HAP-1 (cell line): ENCODE results near the gene PRICKLE2.

Experiments
- DNase-seq, 2 experiments: peaks; one replicate each; pipeline ENCODE4 v3.0.0-alpha.2; 2016 to 2020; ENCODE audit warnings: low spot score in 2 of 2
- H3K27me3 ChIP-seq: fragments of 250-450 bp; sonication (Bioruptor Pico); 2 replicates; pipeline ENCODE4 v1.5.1; 2020; ENCODE audit warnings: low read depth, mild to moderate bottlenecking, moderate library complexity
- H3K36me3 ChIP-seq: fragments of 250-450 bp; sonication (Bioruptor Pico); replicated peaks from 2 replicates; pipeline ENCODE4 v1.5.1; 2020; ENCODE audit warnings: mild to moderate bottlenecking
- H3K4me1 ChIP-seq: fragments of 250-450 bp; sonication (Bioruptor Pico); 2 replicates; pipeline ENCODE4 v1.5.1; 2020; ENCODE audit warnings: mild to moderate bottlenecking
- H3K4me3 ChIP-seq: fragments of 250-450 bp; sonication (Bioruptor Pico); 2 replicates; pipeline ENCODE4 v1.5.1; 2020; ENCODE audit warnings: mild to moderate bottlenecking, moderate library complexity
- H3K9me3 ChIP-seq: fragments of 250-450 bp; sonication (Bioruptor Pico); 2 replicates; pipeline ENCODE4 v1.5.1; 2020; ENCODE audit warnings: mild to moderate bottlenecking, moderate library complexity
- in situ Hi-C: fragments of 300-500 bp; cut with MboI; formaldehyde crosslinking; loops from 3 replicates; pipeline ENCODE4 v1.14.3; 2020; ENCODE audit warnings: low sequenced_read_pairs, inconsistent platforms, mixed read lengths

Gene PRICKLE2

GRCh38 chr3:64264501-64265109 is 39.3 kb upstream of the PRICKLE2 start:
- in situ Hi-C loops, result no loop called here
- H3K36me3 ChIP-seq, result no peaks in the 10 kb centered on the region
- H3K4me1 ChIP-seq, result no peaks in the 10 kb centered on the region
- no peak overlapping the region for H3K4me3 ChIP-seq
- peaks cover 6% of the 10 kb centered on the region for H3K27me3 ChIP-seq
- no peaks in the 10 kb centered on the region for H3K9me3 ChIP-seq
- no peak for DNase-seq

GRCh38 chr3:64262574-64263114 is 37.4 kb upstream of the PRICKLE2 start:
- peaks cover 6% of the 10 kb centered on the region for H3K27me3 ChIP-seq
- in situ Hi-C loops, result no loop called here
- no peak for DNase-seq
- no peaks in the 10 kb centered on the region for H3K36me3 ChIP-seq
- H3K4me3 ChIP-seq, result no peak overlapping the region
- no peaks in the 10 kb centered on the region for H3K4me1 ChIP-seq
- no peaks in the 10 kb centered on the region for H3K9me3 ChIP-seq

- Histone ChIP-seq H3K36me3 (no peaks in the 10 kb centered on the region), H3K4me3 (no peak overlapping the region), H3K4me1 (no peaks in the 10 kb centered on the region), H3K27me3 (peaks cover 5% of the 10 kb centered on the region), H3K9me3 (no peaks in the 10 kb centered on the region)
- in situ Hi-C loops, result no loop called here
- no peak for DNase-seq
Measured at GRCh38 chr3:64260431-64260830, 35.2 kb upstream of the PRICKLE2 start.

- DNase-seq, result no peak
- Histone ChIP-seq H3K27me3 (no peaks in the 10 kb centered on the region), H3K4me3 (no peak overlapping the region), H3K36me3 (no peaks in the 10 kb centered on the region), H3K9me3 (no peaks in the 10 kb centered on the region), H3K4me1 (no peaks in the 10 kb centered on the region)
- in situ Hi-C loops, result no loop called here
Measured at GRCh38 chr3:64259636-64260035, 34.4 kb upstream of the PRICKLE2 start.

GRCh38 chr3:64257100-64257755 is 32.0 kb upstream of the PRICKLE2 start:
- H3K9me3 ChIP-seq, result no peaks in the 10 kb centered on the region
- H3K4me3 ChIP-seq, result no peak overlapping the region
- no peaks in the 10 kb centered on the region for H3K4me1 ChIP-seq
- no peak for DNase-seq
- in situ Hi-C loops, result no loop called here
- H3K36me3 ChIP-seq, result no peaks in the 10 kb centered on the region
- no peaks in the 10 kb centered on the region for H3K27me3 ChIP-seq

- H3K4me3 ChIP-seq, result no peak overlapping the region
- no peak for DNase-seq
- in situ Hi-C loops, result no loop called here
- H3K9me3 ChIP-seq, result no peaks in the 10 kb centered on the region
- no peaks in the 10 kb centered on the region for H3K36me3 ChIP-seq
- H3K4me1 ChIP-seq, result no peaks in the 10 kb centered on the region
- H3K27me3 ChIP-seq, result no peaks in the 10 kb centered on the region
Measured at GRCh38 chr3:64255741-64256340, 30.6 kb upstream of the PRICKLE2 start.

- H3K9me3 ChIP-seq, result no peaks in the 10 kb centered on the region
- H3K27me3 ChIP-seq, result no peaks in the 10 kb centered on the region
- H3K36me3 ChIP-seq, result no peaks in the 10 kb centered on the region
- DNase-seq, result no peak
- no peaks in the 10 kb centered on the region for H3K4me1 ChIP-seq
- no peak overlapping the region for H3K4me3 ChIP-seq
- in situ Hi-C loops, result no loop called here
Measured at GRCh38 chr3:64254443-64254842, 29.2 kb upstream of the PRICKLE2 start.

- in situ Hi-C loops, result no loop called here
- H3K9me3 ChIP-seq, result no peaks in the 10 kb centered on the region
- H3K4me3 ChIP-seq, result no peak overlapping the region
- no peak for DNase-seq
- H3K27me3 ChIP-seq, result no peaks in the 10 kb centered on the region
- no peaks in the 10 kb centered on the region for H3K36me3 ChIP-seq
- H3K4me1 ChIP-seq, result no peaks in the 10 kb centered on the region
Measured at GRCh38 chr3:64253689-64254088, 28.4 kb upstream of the PRICKLE2 start.

- Histone ChIP-seq H3K4me1 (no peaks in the 10 kb centered on the region; the same call in 1 of the 2 replicates), H3K4me3 (no peak overlapping the region), H3K9me3 (no peaks in the 10 kb centered on the region), H3K27me3 (no peaks in the 10 kb centered on the region), H3K36me3 (no peaks in the 10 kb centered on the region)
- in situ Hi-C loops, result no loop called here
- DNase-seq, result no peak
Measured at GRCh38 chr3:64251019-64251418, 25.8 kb upstream of the PRICKLE2 start.

GRCh38 chr3:64247991-64248646 is 22.9 kb upstream of the PRICKLE2 start:
- in situ Hi-C loops, result no loop called here

GRCh38 chr3:64244011-64244942 is 19.0 kb upstream of the PRICKLE2 start:
- H3K4me3 ChIP-seq, result no peak overlapping the region
- no peaks in the 10 kb centered on the region for H3K36me3 ChIP-seq
- H3K4me1 ChIP-seq, result peaks cover under 1% of the 10 kb centered on the region; the same call in 1 of the 2 replicates
- no peaks in the 10 kb centered on the region for H3K27me3 ChIP-seq
- in situ Hi-C loops, result no loop called here
- peak; percentile 47 to 48 for DNase-seq
- H3K9me3 ChIP-seq, result no peaks in the 10 kb centered on the region

More at GRCh38 chr3:64247991-64248646, 22.9 kb upstream of the PRICKLE2 start:
- no peak for DNase-seq
- Histone ChIP-seq H3K4me3 (no peak overlapping the region), H3K4me1 (no peaks in the 10 kb centered on the region; the same call in 1 of the 2 replicates), H3K36me3 (no peaks in the 10 kb centered on the region), H3K9me3 (no peaks in the 10 kb centered on the region), H3K27me3 (no peaks in the 10 kb centered on the region)

- in situ Hi-C loops, result no loop called here
- no peaks in the 10 kb centered on the region for H3K36me3 ChIP-seq
- H3K9me3 ChIP-seq, result no peaks in the 10 kb centered on the region
- H3K27me3 ChIP-seq, result no peaks in the 10 kb centered on the region
- H3K4me3 ChIP-seq, result no peak overlapping the region
- H3K4me1 ChIP-seq, result peaks cover 4% of the 10 kb centered on the region; the same call in 1 of the 2 replicates
- DNase-seq, result peak in 1 of 2 experiments; percentile 22
Measured at GRCh38 chr3:64242435-64242834, 17.2 kb upstream of the PRICKLE2 start.

GRCh38 chr3:64240959-64241358 is 15.7 kb upstream of the PRICKLE2 start:
- H3K27me3 ChIP-seq, result no peaks in the 10 kb centered on the region
- H3K4me3 ChIP-seq, result no peak overlapping the region
- no peaks in the 10 kb centered on the region for H3K36me3 ChIP-seq
- H3K4me1 ChIP-seq, result peaks cover 4% of the 10 kb centered on the region; the same call in 1 of the 2 replicates
- no peaks in the 10 kb centered on the region for H3K9me3 ChIP-seq
- in situ Hi-C loops, result no loop called here
- DNase-seq, result no peak
